GM23248 (cell line): ENCODE measurements around the gene SNTA1.

Source experiments
- EZH2 ChIP-seq: fragments of 200-600 bp; sonication (generic); IDR thresholded peaks from 2 replicates; pipeline ENCODE4 v1.6.1; 2018; ENCODE audit warnings: antibody characterized with exemption, mild to moderate bottlenecking; ENCODE audit not compliant: insufficient read depth, poor library complexity, severe bottlenecking
- EZH2phosphoT487 ChIP-seq: fragments of 200-600 bp; sonication (generic); IDR thresholded peaks from 2 replicates; pipeline ENCODE4 v1.6.1; 2018; ENCODE audit warnings: antibody characterized with exemption, moderate library complexity, mild to moderate bottlenecking, low read depth; ENCODE audit not compliant: insufficient read depth

- TF ChIP-seq EZH2phosphoT487 = no peak
- TF ChIP-seq EZH2 = no peak
Observed at GRCh38 chr20:33438481-33438880, 5.1 kb downstream of the SNTA1 start.
